PC-3 (cell line): ENCODE data around the gene AFF3.

Experiments
- EZH2 ChIP-seq: fragments of 300-600 bp; sonication (generic); IDR thresholded peaks from one replicate; pipeline ENCODE4 v1.6.1; 2017; ENCODE audit warnings: antibody characterized with exemption, mild to moderate bottlenecking, low read length; ENCODE audit not compliant: unreplicated experiment
- TF ChIP-seq, protein P1 (sequence below): fragments of 300-600 bp; sonication (generic); conservative IDR thresholded peaks from 2 replicates; pipeline ENCODE4 v1.5.1; 2017; ENCODE audit warnings: antibody characterized with exemption, low read depth, mild to moderate bottlenecking, low read length

DNA sequence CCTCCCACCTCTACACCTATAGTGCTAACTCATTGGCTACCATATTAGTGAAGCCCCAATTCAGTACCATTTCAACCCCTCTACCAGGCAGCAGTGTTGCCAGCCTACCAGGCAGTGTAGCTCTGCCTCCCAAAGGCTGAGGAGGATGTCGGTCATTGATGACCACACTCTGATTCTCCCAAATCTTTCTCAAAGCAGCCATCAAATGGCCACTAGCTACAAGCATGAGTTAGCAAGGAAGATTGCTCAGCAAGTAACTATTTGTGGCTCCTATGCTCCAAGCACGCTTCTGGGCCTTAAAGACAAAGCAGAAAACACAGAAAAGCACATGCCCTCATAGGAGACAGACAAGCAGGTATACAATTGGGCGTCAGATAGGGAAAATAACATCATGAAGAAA lies 42.7 kb upstream of the AFF3 start:
- TF ChIP-seq, protein P1, sequence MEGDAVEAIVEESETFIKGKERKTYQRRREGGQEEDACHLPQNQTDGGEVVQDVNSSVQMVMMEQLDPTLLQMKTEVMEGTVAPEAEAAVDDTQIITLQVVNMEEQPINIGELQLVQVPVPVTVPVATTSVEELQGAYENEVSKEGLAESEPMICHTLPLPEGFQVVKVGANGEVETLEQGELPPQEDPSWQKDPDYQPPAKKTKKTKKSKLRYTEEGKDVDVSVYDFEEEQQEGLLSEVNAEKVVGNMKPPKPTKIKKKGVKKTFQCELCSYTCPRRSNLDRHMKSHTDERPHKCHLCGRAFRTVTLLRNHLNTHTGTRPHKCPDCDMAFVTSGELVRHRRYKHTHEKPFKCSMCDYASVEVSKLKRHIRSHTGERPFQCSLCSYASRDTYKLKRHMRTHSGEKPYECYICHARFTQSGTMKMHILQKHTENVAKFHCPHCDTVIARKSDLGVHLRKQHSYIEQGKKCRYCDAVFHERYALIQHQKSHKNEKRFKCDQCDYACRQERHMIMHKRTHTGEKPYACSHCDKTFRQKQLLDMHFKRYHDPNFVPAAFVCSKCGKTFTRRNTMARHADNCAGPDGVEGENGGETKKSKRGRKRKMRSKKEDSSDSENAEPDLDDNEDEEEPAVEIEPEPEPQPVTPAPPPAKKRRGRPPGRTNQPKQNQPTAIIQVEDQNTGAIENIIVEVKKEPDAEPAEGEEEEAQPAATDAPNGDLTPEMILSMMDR, result no peak
- TF ChIP-seq EZH2, result no peak
